HG03439 (cell line): ENCODE results near the gene KCND1.
"Not testable (repeated sequence)": the region's sequence is repeated elsewhere in the genome, so short reads cannot be mapped to it uniquely, and the experiment has no call there.

Experiments used
- ATAC-seq: cut with Tn5 transposase; IDR thresholded peaks from one replicate; pipeline ENCODE4 v1.9.1; 2021; ENCODE audit warnings: mild to moderate bottlenecking, moderate library complexity; ENCODE audit not compliant: unreplicated experiment

Gene KCND1

DNA sequence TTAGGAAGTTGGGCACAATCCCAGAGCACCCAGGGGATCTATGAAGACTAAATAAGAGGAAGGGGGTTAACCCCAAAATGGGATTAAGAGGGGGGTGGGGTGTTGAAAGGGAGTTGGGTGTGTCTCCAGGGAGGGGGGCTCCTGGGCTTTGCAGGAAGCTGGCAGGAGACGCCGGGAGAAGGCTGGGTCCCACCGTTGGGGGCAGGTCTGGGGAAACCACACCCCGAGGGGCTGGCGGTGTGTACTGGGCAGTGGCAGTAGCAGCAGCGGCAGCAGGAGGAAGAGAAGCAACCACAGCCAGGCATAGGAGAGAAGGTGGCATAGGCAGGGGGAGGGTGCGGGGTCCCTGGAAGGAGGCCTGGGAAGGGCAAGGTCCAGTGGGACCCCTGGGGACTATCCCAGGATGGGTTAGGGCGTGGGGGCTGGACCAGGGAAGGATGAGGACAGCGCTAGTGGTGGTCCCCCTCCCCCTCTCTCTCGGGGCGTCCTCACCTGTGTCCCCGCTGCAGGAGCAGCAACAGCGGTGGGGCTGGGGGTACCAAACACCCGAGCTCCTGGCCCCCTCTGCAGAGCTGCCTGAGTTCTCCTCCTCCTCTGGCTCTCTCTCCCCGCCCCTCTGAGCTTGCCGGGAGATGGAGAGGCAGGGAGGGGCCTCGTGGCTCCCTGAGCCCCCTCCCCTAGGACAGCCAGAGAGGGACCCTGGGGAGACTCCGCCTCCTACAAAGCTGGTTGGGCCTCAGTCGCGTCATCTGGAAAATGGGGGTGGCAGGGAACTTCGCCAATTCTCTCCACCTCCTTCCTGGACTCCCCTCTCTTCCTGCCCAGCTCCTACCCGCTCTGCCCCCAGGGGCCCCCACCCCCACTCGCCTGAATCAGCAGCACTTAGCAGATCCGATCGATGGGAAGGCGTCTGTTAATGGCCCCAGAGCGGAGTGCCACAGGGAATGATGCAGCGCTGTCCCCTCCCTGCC is at the start of gene KCND1:
Gene KCND1, minus strand, starts transcription at position 596 of the 971 bp plus-strand sequence. CDS start 1,573 bp downstream, outside the sequence.
- no peak for ATAC-seq

DNA sequence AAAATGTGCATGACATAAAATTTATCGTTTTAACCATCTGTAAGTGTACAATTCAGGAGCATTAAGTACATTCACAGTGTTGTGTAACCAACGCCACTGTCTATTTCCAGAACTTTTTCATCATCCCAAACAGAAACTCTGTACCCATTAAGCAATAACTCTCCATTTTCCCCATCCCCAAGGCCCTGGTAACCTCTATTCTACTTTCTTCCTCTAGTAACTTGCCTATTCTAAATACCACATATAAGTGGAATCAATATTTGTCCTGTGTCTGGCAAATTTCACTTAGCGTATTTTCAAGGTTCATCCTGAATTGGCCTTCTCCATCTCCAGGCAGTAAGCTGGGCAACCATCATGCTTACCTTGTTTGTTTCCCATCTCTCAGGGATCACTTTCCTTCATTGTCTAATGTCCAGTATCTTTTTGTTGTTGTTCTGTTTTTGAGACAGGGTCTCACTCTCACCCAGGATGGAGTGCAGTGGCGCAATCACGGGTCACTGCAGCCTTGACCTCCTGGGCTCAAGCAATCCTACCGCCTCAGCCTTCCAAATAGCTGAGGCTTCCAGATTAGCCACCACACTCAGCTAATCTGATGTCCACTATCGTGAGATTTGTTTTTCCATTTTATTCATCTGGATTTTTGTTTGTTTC is 48.1 kb upstream of the KCND1 start:
- no peak for ATAC-seq

GRCh38 chrX:49019050-49019449 is 47.4 kb upstream of the KCND1 start:
- no peak for ATAC-seq

DNA sequence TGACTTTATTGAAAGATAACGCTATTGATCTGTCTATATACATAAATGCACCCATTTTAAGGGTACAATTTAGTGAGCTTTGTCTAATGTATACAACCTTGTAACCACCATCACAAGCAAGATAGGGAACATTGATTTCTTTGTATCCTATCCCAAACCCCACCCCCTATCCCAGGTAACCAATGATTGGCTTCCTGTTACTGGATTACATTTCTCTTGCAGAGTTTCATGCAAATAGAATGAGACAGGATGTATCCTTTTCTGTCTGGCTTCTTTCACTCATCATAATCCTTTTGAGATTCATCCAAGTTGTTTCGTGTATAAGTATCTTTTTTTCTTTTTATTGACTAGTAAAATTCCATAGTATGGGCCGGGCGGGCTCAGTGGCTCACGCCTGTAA is 32.1 kb upstream of the KCND1 start:
- ATAC-seq = no peak

DNA sequence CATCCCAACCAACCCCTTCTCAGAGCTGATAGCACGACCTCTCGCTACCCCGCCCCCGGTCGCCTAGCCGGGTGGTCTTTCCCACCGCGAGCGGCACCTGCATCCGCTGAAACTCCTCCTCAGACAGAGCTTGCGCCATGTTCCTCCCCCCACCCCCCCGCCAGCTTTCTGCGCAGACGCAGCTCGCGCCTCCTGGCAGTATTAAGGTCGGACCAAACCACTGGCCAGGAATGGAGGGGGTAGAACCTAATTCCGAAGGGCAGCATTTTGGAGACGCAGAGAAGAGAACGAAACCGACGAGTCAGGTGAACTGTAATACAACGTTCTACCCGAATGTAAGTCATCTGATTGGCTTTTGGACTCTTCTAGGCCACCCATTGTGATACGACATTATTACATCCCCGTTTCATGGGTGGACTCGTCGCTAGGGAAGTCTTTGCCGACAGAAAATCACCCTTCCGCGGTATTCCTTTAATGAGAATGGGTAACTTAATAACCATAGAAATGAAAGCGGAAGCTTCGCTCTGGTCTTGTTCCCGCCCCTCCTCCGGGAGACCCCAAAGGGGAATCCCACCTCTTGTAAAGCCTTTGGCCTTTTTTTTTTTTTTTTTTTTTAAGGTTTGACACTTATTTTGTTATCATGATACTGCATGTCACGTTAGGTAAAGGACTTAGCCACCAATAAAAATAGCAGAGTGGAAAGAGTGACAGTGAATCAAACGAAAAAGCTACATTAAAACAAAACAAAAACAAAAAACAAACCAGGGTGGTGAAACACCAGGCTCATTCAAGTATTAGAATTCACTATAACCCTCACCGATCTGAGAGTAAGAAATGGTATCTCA is 30.7 kb upstream of the KCND1 start, which contains the start of gene GRIPAP1:
Gene GRIPAP1, minus strand, starts transcription at position 174 of the 845 bp plus-strand sequence. Its CDS starts 35 bp downstream, at position 139.
- peak; percentile 83 for ATAC-seq

DNA sequence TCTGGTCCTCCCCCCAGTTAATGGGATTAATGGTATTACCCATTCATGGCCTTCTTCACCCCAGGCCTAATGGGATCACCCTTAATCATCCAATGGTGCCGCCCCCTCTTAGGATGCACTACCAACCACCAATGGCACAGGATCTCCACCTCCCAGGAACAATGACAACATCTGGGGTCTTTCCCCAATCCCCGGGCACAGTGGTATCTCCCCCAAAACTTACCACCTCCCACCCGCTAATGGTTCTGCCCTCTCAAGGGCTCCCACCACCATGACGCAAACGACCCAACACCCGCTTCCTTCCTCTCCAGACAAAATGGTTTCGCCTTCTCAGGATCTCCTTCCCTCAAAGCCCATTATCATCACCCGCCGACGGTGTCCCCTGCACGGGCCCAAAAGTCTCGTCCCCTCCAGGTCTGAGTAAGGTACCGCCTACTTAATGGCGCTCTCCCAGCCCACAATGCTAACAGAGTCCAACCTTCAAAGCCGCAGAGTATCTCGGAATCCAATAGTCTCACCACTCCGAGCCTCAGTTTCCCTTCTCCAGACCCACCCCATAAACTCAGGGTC is 30.0 kb upstream of the KCND1 start:
- peak; percentile 19 for ATAC-seq

GRCh38 chrX:49000636-49001035 is 29.0 kb upstream of the KCND1 start:
- ATAC-seq = no peak

GRCh38 chrX:48999030-48999429 is 27.4 kb upstream of the KCND1 start:
- ATAC-seq = no peak

- no peak for ATAC-seq
These were observed 26.7 kb upstream of the KCND1 start for GRCh38 chrX:48998391-48998790.

- ATAC-seq = no peak
These were observed 26.2 kb upstream of the KCND1 start for GRCh38 chrX:48997865-48998264.

- ATAC-seq = no peak
These were observed 25.8 kb upstream of the KCND1 start for GRCh38 chrX:48997455-48997854.

GRCh38 chrX:48996969-48997368 is 25.3 kb upstream of the KCND1 start:
- ATAC-seq = no peak

DNA sequence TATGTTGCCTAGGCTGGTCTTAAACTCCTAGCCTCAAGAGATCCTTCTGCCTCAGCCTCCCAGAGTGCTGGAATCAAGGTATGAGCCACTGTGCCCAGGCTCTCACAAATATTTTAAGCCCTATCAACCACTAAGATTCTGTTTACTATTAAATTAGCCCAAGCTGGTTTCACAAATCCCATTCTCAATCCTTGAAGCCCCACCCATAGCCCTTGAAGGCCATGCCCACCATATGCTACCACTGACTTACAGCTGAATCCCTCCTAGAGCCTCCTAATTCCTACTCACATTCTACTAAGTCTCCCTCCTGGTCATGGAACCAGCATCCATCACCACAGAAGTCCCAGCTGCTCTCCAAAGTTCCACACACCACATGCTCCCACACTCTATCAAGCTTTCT is 20.7 kb upstream of the KCND1 start:
- no peak for ATAC-seq

GRCh38 chrX:48989483-48989882 is 17.8 kb upstream of the KCND1 start:
- ATAC-seq = no peak

- no peak for ATAC-seq
These were observed 12.3 kb upstream of the KCND1 start for GRCh38 chrX:48983896-48984295.

DNA sequence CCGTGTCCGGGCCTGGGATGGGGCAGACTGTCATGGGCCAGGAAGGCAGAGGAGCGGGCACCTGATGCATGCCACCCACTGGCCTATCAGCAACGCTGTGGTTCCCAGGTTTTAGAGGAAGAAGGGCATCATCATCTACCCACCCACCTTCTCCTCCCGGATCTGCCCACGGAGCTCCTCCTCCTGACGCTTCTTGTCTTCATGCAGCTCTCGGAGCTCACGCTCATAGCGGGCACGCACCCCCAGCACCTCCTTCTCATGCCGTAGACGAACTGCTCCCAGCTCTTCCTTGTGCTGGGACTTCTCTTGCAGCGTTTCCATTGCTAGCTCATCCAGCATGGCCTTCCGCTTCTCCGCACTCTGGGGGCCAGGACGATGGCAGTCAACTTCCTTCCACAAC is 11.4 kb upstream of the KCND1 start:
- ATAC-seq = no peak

DNA sequence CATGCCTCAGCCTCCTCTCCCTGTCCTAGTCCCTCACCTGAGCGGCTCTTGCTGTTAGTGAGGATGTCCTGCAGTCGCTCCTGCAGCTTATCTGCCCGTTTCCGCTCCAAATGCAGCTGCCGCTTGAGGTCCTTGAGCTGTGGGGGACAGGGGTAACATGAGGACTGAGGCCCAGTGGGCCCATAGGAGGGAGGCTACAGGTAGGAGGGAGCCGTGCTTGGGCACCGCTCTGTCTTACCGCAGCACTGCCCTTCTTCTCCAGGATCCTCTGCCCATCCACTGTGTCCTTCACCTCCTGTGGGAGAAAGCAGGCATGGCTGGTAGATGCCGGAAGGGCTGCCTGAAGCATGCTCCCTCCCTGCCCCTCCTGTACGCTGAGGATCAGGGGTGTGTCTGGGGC is 9.5 kb upstream of the KCND1 start:
- ATAC-seq = no peak

DNA sequence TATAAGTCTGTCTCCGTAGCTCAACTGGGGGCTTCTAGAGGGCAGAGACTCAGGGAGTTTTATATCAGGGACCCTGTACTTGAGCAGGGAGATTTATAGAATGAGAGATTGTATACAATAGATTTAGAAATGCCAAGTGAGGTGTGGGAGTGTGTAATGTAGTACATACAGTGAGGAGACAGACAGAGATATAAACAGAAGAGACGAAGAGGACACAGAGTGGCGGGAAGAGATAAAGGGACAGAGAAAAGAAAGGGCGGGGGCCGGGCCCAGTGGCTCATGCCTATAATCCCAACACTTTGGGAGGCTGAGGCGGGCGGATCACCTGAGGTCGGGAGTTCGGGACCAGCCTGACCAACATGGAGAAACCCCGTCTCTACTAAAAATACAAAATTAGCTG is 8.7 kb upstream of the KCND1 start:
- not testable (repeated sequence) for ATAC-seq

- no peak for ATAC-seq
These were observed 6.6 kb upstream of the KCND1 start for GRCh38 chrX:48978226-48978625.

DNA sequence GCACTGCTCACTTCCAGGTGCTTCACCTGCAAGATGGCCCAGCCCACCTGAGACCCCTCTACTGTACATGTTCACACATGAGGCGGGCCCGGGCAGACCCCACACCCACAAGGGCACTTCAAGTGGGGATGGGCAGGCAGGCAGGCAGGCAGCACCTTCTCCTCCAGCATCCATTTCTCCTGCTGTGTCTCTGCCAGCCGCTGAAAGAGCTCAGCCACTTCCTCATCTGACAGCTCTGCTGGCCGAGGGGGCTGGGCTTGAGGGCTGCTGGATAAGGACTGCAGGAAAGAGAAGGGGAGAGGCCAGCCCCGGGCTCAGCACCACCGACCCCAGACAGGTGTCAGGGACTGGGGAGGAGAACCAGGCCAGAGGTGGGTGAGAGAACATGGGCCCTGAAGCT is 4.4 kb upstream of the KCND1 start:
- no peak for ATAC-seq

GRCh38 chrX:48975541-48975940 is 3.9 kb upstream of the KCND1 start:
- ATAC-seq = no peak
